ENCODE measurements around the gene DCTN2. TPM values are rescaled to one million over a fixed set of nuclear protein-coding genes. Genes with fewer than 3 reads are reported as not detected.
"Not testable (repeated sequence)": the region's sequence is repeated elsewhere in the genome, so short reads cannot be mapped to it uniquely, and the experiment has no call there.

The DCTN2 gene
- total RNA-seq, 1 donor from 2014 or later = 95.0 TPM

GRCh38 chr12:57579677-57580465 lies 32.9 kb upstream of the DCTN2 start:
- ATAC-seq (ENCODE audit: poor library complexity) = no peak
- no peak for DNase-seq
- intact Hi-C loops (cut with DNase I) = loop anchor here (2.0 to 5.0 kb wide), 2 partner anchors 45 to 107 kb away; no protein-coding TSS in a partner anchor

GRCh38 chr12:57579011-57579410 lies 32.0 kb upstream of the DCTN2 start:
- ATAC-seq (ENCODE audit: poor library complexity) = no peak
- intact Hi-C loops (cut with DNase I) = no loop called here
- no peak for DNase-seq

- ATAC-seq (ENCODE audit: poor library complexity) = no peak
- no peak for DNase-seq
- intact Hi-C loops (cut with DNase I) = no loop called here
Observed at GRCh38 chr12:57577981-57578758, 31.2 kb upstream of the DCTN2 start.

- DNase-seq (no peak), ATAC-seq (ENCODE audit: poor library complexity) (no peak)
- intact Hi-C loops (cut with DNase I) = no loop called here
Observed at GRCh38 chr12:57576613-57577160, 29.7 kb upstream of the DCTN2 start.

- intact Hi-C loops (cut with DNase I) = no loop called here
- DNase-seq (no peak), ATAC-seq (ENCODE audit: poor library complexity) (no peak)
Observed at GRCh38 chr12:57575771-57576612, 29.0 kb upstream of the DCTN2 start.

GRCh38 chr12:57574795-57575194 lies 27.8 kb upstream of the DCTN2 start:
- intact Hi-C loops (cut with DNase I) = no loop called here
- ATAC-seq (ENCODE audit: poor library complexity) (no peak), DNase-seq (no peak)

- intact Hi-C loops (cut with DNase I) = no loop called here
- DNase-seq (no peak), ATAC-seq (ENCODE audit: poor library complexity) (no peak)
Observed at GRCh38 chr12:57571926-57572762, 25.2 kb upstream of the DCTN2 start.

GRCh38 chr12:57570438-57570837 lies 23.4 kb upstream of the DCTN2 start:
- intact Hi-C loops (cut with DNase I); DNase-seq; ATAC-seq (ENCODE audit: poor library complexity): not testable (repeated sequence)

- DNase-seq (no peak), ATAC-seq (ENCODE audit: poor library complexity) (no peak)
- intact Hi-C loops (cut with DNase I) = no loop called here
Observed at GRCh38 chr12:57569858-57570257, 22.9 kb upstream of the DCTN2 start.

- intact Hi-C loops (cut with DNase I) = no loop called here
- no peak for DNase-seq
- no peak for ATAC-seq (ENCODE audit: poor library complexity)
Observed at GRCh38 chr12:57568838-57569237, 21.8 kb upstream of the DCTN2 start.

GRCh38 chr12:57564178-57564740 lies 17.3 kb upstream of the DCTN2 start:
- intact Hi-C loops (cut with DNase I) = no loop called here
- ATAC-seq (ENCODE audit: poor library complexity) (no peak), DNase-seq (no peak)

GRCh38 chr12:57563358-57563757 lies 16.4 kb upstream of the DCTN2 start:
- ATAC-seq (ENCODE audit: poor library complexity) (no peak), DNase-seq (no peak)
- intact Hi-C loops (cut with DNase I) = no loop called here

- intact Hi-C loops (cut with DNase I); ATAC-seq (ENCODE audit: poor library complexity); DNase-seq: not testable (repeated sequence)
Observed at GRCh38 chr12:57561117-57561516, 14.1 kb upstream of the DCTN2 start.

- no peak for DNase-seq
- intact Hi-C loops (cut with DNase I) = no loop called here
- ATAC-seq (ENCODE audit: poor library complexity) = no peak
Observed at GRCh38 chr12:57560516-57560915, 13.5 kb upstream of the DCTN2 start.

GRCh38 chr12:57558864-57559263 lies 11.9 kb upstream of the DCTN2 start:
- ATAC-seq (ENCODE audit: poor library complexity) (no peak), DNase-seq (no peak)
- intact Hi-C loops (cut with DNase I) = no loop called here

- intact Hi-C loops (cut with DNase I) = no loop called here
- DNase-seq (no peak), ATAC-seq (ENCODE audit: poor library complexity) (no peak)
Observed at GRCh38 chr12:57554897-57555296, 7.9 kb upstream of the DCTN2 start.

GRCh38 chr12:57554453-57554852 lies 7.5 kb upstream of the DCTN2 start:
- ATAC-seq (ENCODE audit: poor library complexity) (no peak), DNase-seq (no peak)
- intact Hi-C loops (cut with DNase I) = no loop called here

Measured in Right ventricle myocardium superior (tissue), 1 donor.